Measurements from ENCODE around the gene SLC35G6.
"Not testable (repeated sequence)": the region's sequence is repeated elsewhere in the genome, so short reads cannot be mapped to it uniquely, and the experiment has no call there.

The SLC35G6 gene

DNA sequence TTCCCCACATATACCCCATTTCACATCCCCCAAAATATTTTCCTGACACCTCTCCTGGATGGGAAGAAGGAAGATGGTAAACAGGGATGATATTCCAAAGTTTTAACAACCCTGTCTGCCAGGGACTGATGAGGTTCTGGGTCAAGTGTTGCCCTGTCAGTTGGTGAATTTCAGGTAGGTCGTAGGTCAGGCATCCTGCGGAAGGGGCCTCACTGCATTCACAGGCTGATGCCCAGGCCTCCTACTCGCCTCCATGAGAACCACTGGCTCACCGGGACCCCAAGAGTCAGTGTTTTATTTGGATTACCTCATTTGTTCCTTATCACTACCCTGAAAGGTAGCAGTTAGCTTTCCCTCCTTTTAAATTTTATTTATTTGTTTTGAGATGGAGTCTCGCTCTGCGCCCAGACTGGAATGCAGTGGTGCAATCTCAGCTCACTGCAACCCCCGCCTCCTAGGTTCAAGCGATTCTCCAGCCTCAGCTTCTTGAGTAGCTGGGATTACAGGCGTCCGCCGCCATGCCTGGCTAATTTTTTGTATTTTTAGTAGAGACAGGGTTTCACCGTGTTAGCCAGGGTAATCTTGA, 12.3 kb upstream of the SLC35G6 start:
- CTCF ChIA-PET, result interaction anchor here (1.5 kb wide), 2 partner anchors 32 to 47 kb away, joined by 3 to 4 read pairs; no protein-coding TSS in a partner anchor
- TF ChIP-seq CTCF (IDR thresholded peaks at IDR 0.05; ENCODE audit: control extremely low read depth, extremely low read depth, low read depth, missing control alignments), result no peak
- DNase-seq (ENCODE audit: extremely low spot score), result no peak
- POLR2A ChIA-PET, result no interaction called here

- DNase-seq (ENCODE audit: extremely low spot score); POLR2A ChIA-PET: not testable (repeated sequence)
- CTCF ChIA-PET, result interaction anchor here (1.0 to 1.5 kb wide), 3 partner anchors 11 to 46 kb away, joined by 3 to 4 read pairs (median 3); no protein-coding TSS in a partner anchor
These were observed 11.4 kb upstream of the SLC35G6 start for GRCh38 chr17:7469843-7470242.

DNA sequence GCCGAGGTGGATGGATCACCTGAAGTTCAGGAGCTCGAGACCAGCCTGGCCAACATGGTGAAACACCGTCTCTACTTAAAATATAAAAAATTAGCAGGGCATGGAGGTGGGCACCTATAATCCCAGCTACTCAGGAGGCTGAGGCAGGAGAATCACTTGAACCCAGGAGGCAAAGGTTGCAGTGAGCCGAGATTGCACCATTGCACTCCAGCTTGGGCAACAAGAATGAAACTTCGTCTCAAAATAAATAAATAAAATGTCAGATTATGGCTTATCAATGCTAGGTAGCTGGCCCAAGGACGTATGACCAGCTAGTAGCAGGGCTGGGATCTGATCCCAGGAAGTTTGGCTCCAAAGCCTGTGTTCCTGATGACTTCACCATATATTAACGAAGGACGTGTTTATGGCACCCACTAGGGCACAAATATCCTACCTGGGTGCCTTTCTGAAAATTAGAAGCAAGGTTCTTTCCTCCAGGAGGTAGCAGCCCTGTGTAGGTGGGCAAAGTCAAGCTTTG, 10.7 kb upstream of the SLC35G6 start:
- DNase-seq (ENCODE audit: extremely low spot score); POLR2A ChIA-PET: not testable (repeated sequence)
- CTCF ChIA-PET, result interaction anchor here (1.0 to 1.8 kb wide), 4 partner anchors 12 to 44 kb away, joined by 3 to 4 read pairs (median 4); no protein-coding TSS in a partner anchor

GRCh38 chr17:7471729-7472128, 9.5 kb upstream of the SLC35G6 start:
- ChIA-PET CTCF (interaction anchor here (1.8 kb wide), 1 partner anchor 35 kb away, joined by 4 read pairs; no protein-coding TSS in a partner anchor), POLR2A (no interaction called here)
- TF ChIP-seq CTCF (IDR thresholded peaks at IDR 0.05; ENCODE audit: control extremely low read depth, extremely low read depth, low read depth, missing control alignments), result no peak
- DNase-seq (ENCODE audit: extremely low spot score), result no peak

- CTCF ChIA-PET, result interaction anchor here (1.7 to 2.3 kb wide), 3 partner anchors 8 to 86 kb away, joined by 6 to 10 read pairs (median 7); partner anchors contain the start of gene TMEM102
- POLR2A ChIA-PET, result interaction anchor here (0.6 kb wide), 1 partner anchor 105 kb away, joined by 7 read pairs; no protein-coding TSS in a partner anchor
- DNase-seq (ENCODE audit: extremely low spot score), result not testable (repeated sequence)
These were observed 6.5 kb upstream of the SLC35G6 start for GRCh38 chr17:7474767-7475166.

DNA sequence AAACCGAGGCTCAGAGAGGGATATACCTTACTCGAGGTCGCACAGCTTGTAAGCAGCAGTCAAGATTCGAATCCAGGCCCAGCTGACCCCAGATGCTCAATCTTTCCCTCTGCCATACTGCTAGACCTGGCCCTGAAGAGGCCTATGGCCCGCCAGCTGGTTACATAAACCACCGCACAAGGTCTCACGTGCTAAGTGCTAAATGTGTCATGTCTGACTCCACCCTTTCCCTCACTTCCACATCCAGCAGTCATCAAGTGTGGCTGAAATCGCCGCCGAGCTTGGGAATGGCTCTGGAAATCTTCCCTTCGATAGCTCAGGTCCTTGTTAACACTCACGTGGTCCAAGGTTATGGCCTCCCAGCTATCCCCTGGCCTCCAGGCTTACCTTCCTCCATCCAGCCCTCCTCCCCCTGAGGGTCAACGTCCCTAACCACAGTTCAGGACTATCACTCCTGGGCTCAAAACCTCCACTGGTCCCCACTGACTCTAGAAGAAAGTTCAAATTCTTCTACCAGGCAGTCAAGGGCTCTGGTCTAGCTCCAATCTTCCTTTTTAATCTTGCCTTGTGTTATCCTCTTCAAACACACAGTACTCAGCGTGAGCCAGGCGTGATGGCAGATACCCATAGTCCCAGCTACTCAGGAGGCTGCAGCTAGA, 5.4 kb upstream of the SLC35G6 start:
- DNase-seq (ENCODE audit: extremely low spot score), result no peak
- ChIA-PET POLR2A (interaction anchor here (1.6 kb wide), 1 partner anchor 9 kb away, joined by 10 read pairs; the partner anchor contains the start of gene POLR2A), CTCF (interaction anchor here (1.1 to 2.3 kb wide), 7 partner anchors 9 to 85 kb away, joined by 4 to 10 read pairs (median 6); partner anchors contain the start of gene TMEM102)
- TF ChIP-seq CTCF (IDR thresholded peaks at IDR 0.05; ENCODE audit: control extremely low read depth, extremely low read depth, low read depth, missing control alignments), result no peak

DNA sequence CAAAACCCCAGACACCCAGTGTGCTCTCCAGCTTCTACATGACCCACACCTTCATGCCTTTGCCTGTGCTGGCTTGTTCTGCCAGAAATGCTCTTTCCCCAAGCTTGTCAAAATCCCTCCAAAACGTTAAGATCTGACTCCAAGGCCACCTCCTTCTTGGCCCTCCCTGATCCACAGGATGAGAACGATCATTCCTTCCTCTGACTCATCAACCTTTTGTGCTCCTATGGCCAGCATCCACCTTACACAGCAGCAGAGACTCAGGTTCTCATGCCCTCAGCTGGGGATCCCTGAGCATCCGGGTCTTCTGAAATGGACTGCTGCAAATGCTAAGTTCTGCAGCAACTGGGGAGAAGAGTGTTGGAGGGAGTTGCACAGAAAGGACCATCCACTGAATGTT, 4.8 kb upstream of the SLC35G6 start:
- ChIA-PET CTCF (interaction anchor here (1.2 to 2.3 kb wide), 6 partner anchors 10 to 84 kb away, joined by 4 to 10 read pairs (median 6); partner anchors contain the start of gene TMEM102), POLR2A (interaction anchor here (1.6 kb wide), 1 partner anchor 8 kb away, joined by 10 read pairs; the partner anchor contains the start of gene POLR2A)
- TF ChIP-seq CTCF (IDR thresholded peaks at IDR 0.05; ENCODE audit: control extremely low read depth, extremely low read depth, low read depth, missing control alignments), result no peak
- no peak for DNase-seq (ENCODE audit: extremely low spot score)

DNA sequence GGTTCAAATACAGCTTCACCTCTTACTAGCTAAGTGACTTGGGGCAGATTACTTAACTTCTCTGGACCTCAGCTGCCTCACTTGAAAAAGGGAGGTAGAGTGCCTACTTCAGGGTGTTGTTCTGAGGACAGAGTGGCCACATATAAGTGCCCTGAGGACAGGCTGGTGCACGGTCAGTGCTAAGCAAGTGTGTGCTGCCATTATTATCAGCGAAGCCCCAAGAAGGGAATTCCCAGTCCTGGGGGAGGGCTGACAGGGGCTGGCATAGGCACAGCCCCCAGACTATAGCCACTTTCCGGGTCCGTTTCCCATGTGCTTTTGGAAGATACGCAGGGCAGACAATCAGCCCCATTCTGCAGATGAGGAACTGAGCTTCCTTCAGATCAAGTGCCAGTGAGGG, 4.3 kb upstream of the SLC35G6 start:
- TF ChIP-seq CTCF (IDR thresholded peaks at IDR 0.05; ENCODE audit: control extremely low read depth, extremely low read depth, low read depth, missing control alignments), result no peak
- ChIA-PET CTCF (interaction anchor here (1.5 to 2.3 kb wide), 3 partner anchors 15 to 42 kb away, joined by 5 to 7 read pairs (median 6); partner anchors contain the start of gene TMEM102), POLR2A (interaction anchor here (1.6 kb wide), 1 partner anchor 8 kb away, joined by 10 read pairs; the partner anchor contains the start of gene POLR2A)
- no peak for DNase-seq (ENCODE audit: extremely low spot score)
